Heart left ventricle (tissue), 13 donors: ENCODE results near the gene HLA-DRB1.

Experiments used
- CTCF ChIP-seq, 12 donors: fragments of 200-600 bp; sonication (generic) in 4 of 12; IDR thresholded peaks; one replicate each; pipeline versions ENCODE4 v1.5.0 to v1.8.0; 2018 to 2022; ENCODE audit warnings: antibody characterized with exemption in 12 of 12, mild to moderate bottlenecking in 5 of 12
- POLR2A ChIP-seq, 2 donors: fragments of 450-650 bp; IDR thresholded peaks; one replicate each; pipeline ENCODE4 v1.6.1; 2017; ENCODE audit warnings: antibody characterized with exemption in 2 of 2, mild to moderate bottlenecking in 2 of 2, moderate library complexity in 2 of 2
- donor health status: ischemic (EF 13 %, LVEDD 7.1; RV severe dilation, severe dysfunction).
- donor health status: DM: no; HTN: yes; CAD: no.
- donor health status: DM: no; HTN: no; CAD: no.
- donor health status: ischemic (EF 25% LVEDD 6.9; RV normal size, moderate dysfunction).
- donor health status: ischemic (EF 25% LVEDD 5.7; RV mildly dilated, moderate dysfunction).
- donor health status: ischemic (EF 35%, LVEDD 5.7; RV mildly dilated, moderate dysfunction).
- donor health status: nonischemic (EF 11% LVEDD 7.7; RV severe dilation, severe dysfunction).
- donor health status: DM: yes; HTN: yes; CAD: no.
- donor health status: PGD.
- donor health status: ischemic (EF 29% LVEDD 5.4; RV normal size, mild dysfunction).
- donor health status: nonischemic (EF 23%, LVEDD 6.1; RV moderate dilation, normal function).

GRCh38 chr6:32589596-32590449 is at the start of gene HLA-DRB1:
- TF ChIP-seq CTCF (IDR thresholded peaks at IDR 0.05), result no peak
- TF ChIP-seq POLR2A (IDR thresholded peaks at IDR 0.05), result no peak
